HG03175 (cell line): ENCODE results near the gene RUNX3.
"Not testable (repeated sequence)": the region's sequence is repeated elsewhere in the genome, so short reads cannot be mapped to it uniquely, and the experiment has no call there.

Source experiments
- ATAC-seq: cut with Tn5 transposase; IDR thresholded peaks from one replicate; pipeline ENCODE4 v1.9.1; 2021; ENCODE audit warnings: mild to moderate bottlenecking, moderate library complexity; ENCODE audit not compliant: unreplicated experiment

RUNX3 gene

GRCh38 chr1:24903011-24903461 is 27.0 kb downstream of the RUNX3 start:
- ATAC-seq: no peak

DNA sequence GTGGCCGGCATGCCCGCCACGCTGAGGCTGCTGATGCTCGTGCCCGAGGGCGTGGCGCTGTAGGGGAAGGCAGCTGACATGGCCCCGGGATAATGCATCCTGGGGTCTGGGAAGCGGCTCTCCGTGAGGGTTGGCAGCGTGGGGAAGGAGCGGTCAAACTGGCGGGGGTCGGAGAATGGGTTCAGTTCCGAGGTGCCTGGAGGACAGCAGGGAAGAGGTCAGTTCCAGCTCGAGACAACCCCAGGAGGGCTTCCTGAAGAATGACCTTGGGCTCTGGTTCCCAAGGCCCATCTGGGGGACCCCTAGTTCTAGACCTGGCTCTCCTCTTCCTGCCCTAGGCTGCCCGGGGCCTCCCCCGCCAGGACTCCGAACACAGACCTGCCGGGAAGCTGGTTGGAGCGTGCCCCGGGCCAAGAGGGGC is 27.6 kb downstream of the RUNX3 start:
- ATAC-seq: no peak

DNA sequence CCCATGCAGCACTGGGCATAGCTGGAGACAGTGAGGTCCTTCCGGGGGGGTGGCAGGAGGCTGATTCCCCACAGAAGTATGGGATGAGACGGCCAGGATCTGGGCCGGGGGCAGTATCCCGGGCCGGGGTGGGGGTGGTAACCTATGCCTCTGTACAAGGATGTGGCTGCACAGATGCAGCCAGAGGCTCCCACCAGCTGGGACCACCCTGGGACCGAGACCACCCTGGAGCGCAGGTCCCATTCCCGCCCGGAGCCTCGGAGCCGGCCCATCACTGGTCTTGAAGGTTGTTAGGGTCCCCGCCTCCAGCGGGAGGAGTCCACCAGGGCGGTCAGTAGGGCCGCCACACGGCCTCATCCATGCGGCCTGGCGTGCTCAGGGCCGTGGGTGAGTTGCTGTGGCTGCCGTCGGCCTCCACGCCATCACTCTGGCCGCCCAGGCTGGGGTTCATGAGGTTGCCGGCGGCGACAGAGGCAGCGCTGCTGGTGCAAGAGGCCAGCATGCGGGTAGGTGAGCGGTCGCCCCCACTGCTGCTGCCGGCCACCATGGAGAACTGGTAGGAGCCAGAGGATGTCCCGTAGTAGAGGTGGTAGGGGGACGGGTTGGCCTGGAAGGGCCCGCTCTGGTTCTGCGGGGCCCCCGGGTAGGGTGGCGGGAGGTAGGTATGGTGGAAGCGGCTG is 28.1 kb downstream of the RUNX3 start:
- no peak for ATAC-seq

DNA sequence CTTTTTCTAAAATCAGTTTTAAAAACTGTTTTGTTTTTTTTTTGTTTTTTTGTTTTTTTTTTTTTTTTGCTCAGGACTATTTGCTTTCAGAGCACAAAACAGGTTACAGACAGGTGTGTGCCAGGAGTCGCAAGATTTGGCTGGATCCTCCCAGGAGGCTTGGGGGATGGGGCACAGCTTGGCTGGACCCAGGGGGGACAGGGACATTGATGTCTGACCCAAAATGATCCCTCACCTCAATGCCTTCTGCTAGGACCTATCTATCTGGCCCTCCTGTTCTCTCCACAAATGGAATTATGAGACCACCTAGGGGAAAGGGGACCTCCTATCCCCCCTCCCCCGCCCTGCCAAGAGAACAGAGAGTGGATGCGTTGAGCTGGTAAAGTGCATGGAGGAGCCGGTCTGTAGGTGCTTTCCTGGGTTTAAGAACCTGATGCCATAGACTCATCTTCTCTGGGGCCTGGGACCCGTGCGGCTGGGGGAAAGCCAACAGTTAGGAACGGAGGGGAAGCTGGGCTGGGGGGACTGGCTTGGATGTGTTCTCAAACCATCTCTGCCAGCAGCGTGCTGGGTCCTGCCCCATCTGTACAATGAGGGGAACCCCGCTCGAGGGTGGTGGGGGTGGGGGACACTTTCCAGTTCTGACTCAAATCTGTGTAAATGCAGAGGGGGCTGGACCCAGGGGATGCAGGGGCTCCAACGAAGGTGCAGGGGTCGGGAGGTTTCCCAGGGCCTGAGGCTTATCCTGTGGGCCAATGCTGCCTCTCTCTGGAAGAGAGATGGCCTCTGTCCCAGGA is 28.9 kb downstream of the RUNX3 start:
- no peak for ATAC-seq

DNA sequence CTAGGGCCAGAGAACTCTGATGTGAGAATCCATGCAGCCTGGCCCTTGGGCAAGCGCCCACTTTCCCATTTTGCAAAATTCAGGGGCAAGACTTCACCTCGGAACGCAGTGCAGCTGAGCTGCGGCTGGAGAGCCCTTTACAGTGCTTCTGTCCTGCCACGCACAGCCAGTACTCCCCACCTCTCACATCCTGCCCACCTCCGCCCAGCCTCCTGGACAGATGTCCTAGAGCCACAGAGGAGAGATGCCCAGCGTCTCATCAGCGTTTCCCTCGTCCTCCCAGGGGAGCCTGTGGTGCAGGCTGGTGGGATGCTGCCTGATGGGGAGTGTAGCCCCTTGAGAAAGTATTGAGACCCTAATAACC is 29.6 kb downstream of the RUNX3 start:
- ATAC-seq: no peak

- no peak for ATAC-seq
Measured at GRCh38 chr1:24899581-24900485, 30.2 kb downstream of the RUNX3 start.

- ATAC-seq: no peak
Measured at GRCh38 chr1:24898909-24899439, 31.1 kb downstream of the RUNX3 start.

DNA sequence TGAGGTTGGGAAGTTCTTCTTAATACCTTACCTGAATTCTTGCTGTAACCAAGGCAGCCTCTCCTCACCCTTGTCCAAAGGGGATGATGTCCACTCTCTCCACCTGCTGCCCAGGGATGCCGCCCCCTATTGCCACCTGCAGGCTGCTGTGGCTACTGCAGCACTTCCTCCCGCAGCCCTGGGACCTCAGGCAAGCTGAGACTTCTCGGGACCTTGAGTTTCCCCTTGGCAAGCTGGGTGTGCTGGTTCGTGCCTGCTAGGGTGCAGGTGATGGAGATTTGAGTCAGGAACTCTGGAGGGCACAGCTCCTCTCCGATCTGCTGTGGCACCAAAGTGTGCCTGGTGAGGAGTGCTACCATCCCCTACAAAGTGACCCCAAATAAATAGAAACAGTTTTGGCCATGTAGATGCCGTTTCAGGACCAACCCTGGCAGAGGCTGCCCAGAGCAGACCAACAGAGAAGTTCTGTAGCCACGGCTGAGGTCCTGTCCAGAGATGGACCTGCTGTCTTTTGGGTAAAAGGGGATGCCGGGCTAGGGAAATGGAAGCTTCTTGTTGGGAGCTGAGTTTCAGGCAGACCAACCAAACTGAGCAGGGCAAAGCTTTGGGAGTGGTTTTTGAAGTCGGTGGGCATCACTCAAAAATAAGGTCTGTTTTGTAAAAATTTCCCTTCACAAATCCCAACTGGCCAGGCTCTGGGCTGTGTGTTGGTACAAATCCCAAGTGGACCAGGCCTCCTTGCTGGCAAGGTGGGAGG is 31.7 kb downstream of the RUNX3 start:
- ATAC-seq: no peak

DNA sequence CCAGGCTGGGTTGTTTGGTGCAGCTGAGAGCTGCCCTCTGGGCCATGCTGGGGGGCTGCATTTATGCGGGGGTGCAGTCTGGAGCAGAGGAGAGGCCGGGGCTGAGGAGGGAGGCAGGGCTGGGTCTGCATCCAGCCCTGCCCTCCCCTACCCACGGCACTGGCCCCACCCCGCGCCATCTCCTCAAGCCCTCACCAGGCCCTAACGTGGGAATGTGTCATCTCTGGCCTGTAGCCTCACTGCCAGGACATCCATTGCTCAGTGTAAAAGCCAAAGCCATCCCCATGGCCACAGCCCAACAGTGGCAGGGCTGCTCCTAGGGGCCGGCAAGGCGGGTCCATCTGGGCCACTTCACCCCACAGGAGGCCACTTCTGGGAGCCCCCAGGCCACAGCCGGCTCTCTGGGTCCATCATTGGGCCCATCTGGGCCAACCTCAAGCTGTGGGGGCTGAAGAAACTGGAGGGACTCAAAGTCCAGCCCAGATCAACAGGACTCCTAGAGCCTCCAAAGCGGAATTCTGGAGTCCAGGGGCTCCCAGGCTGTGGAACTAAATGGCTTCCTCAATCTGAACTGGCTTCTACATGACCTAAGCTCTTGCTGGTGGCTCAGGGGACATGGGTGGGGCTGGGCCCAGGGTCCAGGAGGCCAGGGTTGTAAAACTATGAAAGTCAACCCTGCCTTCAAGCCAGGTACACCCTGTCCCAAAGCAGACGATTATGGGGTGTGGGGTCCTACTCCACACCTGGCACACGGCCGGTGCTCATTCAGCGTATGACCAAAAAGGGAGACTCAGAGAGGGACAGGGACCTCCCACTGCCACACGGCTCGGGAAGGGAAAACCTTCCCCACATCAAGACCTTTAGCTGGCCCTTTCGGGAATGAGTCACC is 32.6 kb downstream of the RUNX3 start:
- ATAC-seq: no peak

- ATAC-seq: no peak
Measured at GRCh38 chr1:24896596-24897262, 33.3 kb downstream of the RUNX3 start.

GRCh38 chr1:24896176-24896575 is 33.9 kb downstream of the RUNX3 start:
- no peak for ATAC-seq

DNA sequence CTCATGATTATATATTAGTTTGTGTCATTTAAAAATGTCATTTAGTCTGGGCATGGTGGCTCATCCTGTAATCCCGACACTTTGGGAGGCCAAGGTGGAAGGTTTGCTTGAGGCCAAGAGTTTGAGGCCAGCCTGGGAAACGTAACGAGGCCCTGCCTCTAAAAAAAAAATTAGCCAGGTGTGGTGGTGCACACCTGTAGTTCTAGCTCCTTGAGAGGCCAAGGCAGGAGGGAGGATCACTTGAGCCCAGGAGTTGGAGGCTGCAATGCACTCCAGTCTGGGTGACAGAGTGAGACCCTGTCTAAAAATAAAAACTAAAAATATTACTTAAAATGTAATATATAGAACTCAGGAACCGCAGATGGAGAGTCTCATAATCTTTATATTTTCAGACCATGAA is 34.6 kb downstream of the RUNX3 start:
- no peak for ATAC-seq

DNA sequence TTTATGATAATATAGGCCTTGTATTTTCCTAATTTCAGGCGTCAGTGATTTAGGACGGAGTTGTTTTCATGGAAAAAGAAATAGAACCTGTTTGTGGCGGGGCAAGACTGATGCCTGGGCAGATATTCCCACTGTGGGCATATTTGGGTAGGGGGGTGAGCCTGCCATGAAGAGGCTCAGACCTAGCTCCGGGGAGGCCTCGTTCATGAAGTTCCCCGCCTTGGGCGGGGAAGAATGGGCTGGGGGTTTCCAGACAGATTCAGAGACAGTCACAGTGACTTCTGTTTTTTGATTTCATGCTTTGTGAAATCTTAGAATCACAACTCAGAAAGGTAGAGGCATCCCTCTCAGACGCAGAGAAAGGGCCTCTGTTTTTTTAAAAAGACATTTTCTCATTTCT is 36.1 kb downstream of the RUNX3 start:
- ATAC-seq: no peak

DNA sequence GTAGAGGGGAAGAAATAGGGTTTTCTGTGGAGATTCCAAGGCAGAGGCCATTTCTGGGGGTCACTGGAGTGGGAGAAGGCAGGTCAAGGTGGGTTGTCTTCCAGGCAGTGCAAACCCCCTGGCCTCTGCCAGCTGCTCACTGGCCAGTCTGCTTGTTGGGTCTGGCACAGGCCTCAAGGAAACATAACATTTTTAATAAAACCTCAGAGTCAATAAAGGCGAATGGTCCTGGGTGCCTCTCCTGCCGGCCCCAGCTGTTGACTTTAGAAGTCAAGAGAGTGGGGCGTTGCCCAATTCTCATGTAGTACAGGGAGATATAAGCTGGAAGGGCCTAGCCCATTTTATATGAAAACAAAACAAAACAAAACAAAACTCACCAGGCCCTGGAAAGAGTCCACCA is 36.6 kb downstream of the RUNX3 start:
- ATAC-seq: no peak

- ATAC-seq: no peak
Measured at GRCh38 chr1:24892188-24893153, 37.6 kb downstream of the RUNX3 start.

DNA sequence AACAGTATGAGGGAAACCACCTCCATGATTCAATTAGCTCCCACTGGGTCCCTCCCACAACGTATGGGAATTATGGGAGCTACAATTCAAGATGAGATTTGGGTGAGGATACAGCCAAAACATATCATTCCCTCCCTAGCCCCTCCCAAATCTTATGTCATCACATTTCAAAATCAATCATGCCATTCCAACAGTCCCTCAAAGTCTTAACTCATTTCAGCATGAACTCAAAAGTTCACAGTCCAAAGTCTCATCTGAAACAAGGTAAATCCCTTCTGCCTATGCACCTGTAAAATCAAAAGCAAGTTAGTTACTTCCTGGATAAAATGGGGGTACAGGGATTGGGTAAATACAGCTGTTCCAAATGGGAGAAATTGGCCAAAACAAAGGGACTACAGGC is 38.7 kb downstream of the RUNX3 start:
- not testable (repeated sequence) for ATAC-seq

GRCh38 chr1:24890887-24891286 is 39.2 kb downstream of the RUNX3 start:
- ATAC-seq: no peak
